ENCODE data around the gene RSKR.

- TF ChIP-seq CTCF (IDR thresholded peaks at IDR 0.05; ENCODE audit: low read depth, low read length, poor library complexity, severe bottlenecking) (peak; percentile 8), EZH2phosphoT487 (IDR thresholded peaks at IDR 0.05; ENCODE audit: borderline replicate concordance, low read length) (no peak)
Measured at GRCh38 chr17:28575126-28575795, 38.7 kb downstream of the RSKR start.
